ENCODE results near the gene PSMD8.

GRCh38 chr19:38351865-38352395 lies 22.4 kb upstream of the PSMD8 start:
- no peak for TF ChIP-seq CTCF (IDR thresholded peaks at IDR 0.05; ENCODE audit: control extremely low read depth in 1 of 3, insufficient read depth in 1 of 3, low read depth in 1 of 3, low read length in 3 of 3)
- TF ChIP-seq ASH2L (IDR thresholded peaks at IDR 0.05; ENCODE audit: low read length) = no peak
- TF ChIP-seq POLR2A (IDR thresholded peaks at IDR 0.05; ENCODE audit: control extremely low read depth in 1 of 2, low read depth in 2 of 2, low read length in 2 of 2) = no peak

Measured in H1 (cell line).